Peyer's patch (tissue), 4 donors: ENCODE data around the gene ZFP1. TPM values are rescaled to one million over a fixed set of nuclear protein-coding genes. Genes with fewer than 3 reads are reported as not detected.
"Not testable (repeated sequence)": the region's sequence is repeated elsewhere in the genome, so short reads cannot be mapped to it uniquely, and the experiment has no call there.

Source experiments
- DNase-seq, 3 donors: peaks; one replicate each; pipeline ENCODE4 v3.0.0-alpha.2; 2017 to 2019
- H3K27ac ChIP-seq, 4 donors: fragments of 200-600 bp; sonication (generic); one replicate each; pipeline ENCODE4 v1.5.1; 2016 to 2019
- H3K27me3 ChIP-seq, 2 donors: fragments of 200-600 bp; sonication (generic); one replicate each; pipeline ENCODE4 v1.5.1; 2019
- H3K36me3 ChIP-seq, 3 donors: fragments of 200-600 bp; sonication (generic); one replicate each; pipeline ENCODE4 v1.5.1; 2016 to 2019
- H3K4me1 ChIP-seq, 4 donors: fragments of 200-600 bp; sonication (generic); one replicate each; pipeline ENCODE4 v1.5.1; 2016 to 2019
- H3K4me3 ChIP-seq, 4 donors: fragments of 200-600 bp; sonication (generic); 1 replicate in 3 of 4; 2 replicates in 1 of 4; pipeline ENCODE4 v1.5.1; 2016 to 2019; ENCODE audit warnings: mild to moderate bottlenecking in 1 of 4
- H3K9me3 ChIP-seq, 4 donors: fragments of 200-600 bp; sonication (generic); one replicate each; pipeline ENCODE4 v1.5.1; 2016 to 2019; ENCODE audit warnings: mild to moderate bottlenecking in 1 of 4
- CTCF ChIP-seq, 6 experiments: fragments of 450-650 bp in 4 of 6; fragments of 200-600 bp in 2 of 6; sonication (generic) in 1 of 6; IDR thresholded peaks; one replicate each; pipeline ENCODE4 v1.5.1; 2017 to 2019; ENCODE audit warnings: antibody characterized with exemption in 6 of 6, mild to moderate bottlenecking in 3 of 6, moderate library complexity in 1 of 6
- POLR2A ChIP-seq, 2 donors: fragments of 450-650 bp; IDR thresholded peaks; one replicate each; pipeline ENCODE4 v1.5.1; 2017; ENCODE audit warnings: antibody characterized with exemption in 2 of 2, mild to moderate bottlenecking in 2 of 2, moderate library complexity in 2 of 2
- total RNA-seq, 4 donors: library from RNA; depleted of rRNA; stranded (reverse); fragments of >200 nt; gene quantifications; one replicate each; pipeline ENCODE4 v1.1.0, GENCODE V29; 2016

Gene ZFP1
- total RNA-seq, 4 donors from 2014 or later = 2.6 to 6.1 (median 4.9) TPM

DNA sequence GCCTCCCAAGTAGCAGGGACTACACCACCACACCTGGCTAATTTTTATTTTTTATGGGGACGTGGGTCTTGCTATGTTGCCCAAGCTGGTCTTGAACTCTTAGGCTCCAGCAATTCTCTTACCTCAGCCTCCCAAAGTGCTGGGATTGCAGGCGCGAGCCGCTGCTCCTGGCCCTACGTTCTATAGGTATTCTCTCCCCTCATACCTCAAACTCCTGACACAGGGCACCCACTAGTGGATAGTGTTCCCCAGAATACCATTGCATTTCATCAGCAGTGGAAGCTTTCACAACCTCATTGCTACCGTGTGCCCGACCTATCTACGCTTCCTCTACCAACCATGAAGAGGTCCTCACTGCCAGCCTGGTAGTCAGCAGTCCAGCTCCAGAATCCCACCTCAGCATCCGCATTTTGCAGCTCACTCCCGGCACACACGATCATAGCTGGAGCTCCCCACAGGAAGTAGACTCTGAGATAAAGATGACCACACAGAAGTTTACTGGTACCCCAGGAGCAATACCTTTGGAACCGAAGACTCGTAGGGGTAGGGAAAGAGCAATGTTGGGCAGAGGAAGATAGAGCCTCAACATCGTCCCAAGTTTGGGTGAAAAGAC, 49.3 kb downstream of the ZFP1 start:
- Histone ChIP-seq H3K27ac (no peak overlapping the region), H3K4me3 (no peak overlapping the region), H3K36me3 (no peaks in the 10 kb centered on the region), H3K27me3 (no peaks in the 10 kb centered on the region), H3K4me1 (no peaks in the 10 kb centered on the region), H3K9me3 (no peaks in the 10 kb centered on the region)
- no peak for DNase-seq
- no peak for TF ChIP-seq POLR2A (IDR thresholded peaks at IDR 0.05)
- TF ChIP-seq CTCF (IDR thresholded peaks at IDR 0.05) = no peak

GRCh38 chr16:75198135-75198600, 49.8 kb downstream of the ZFP1 start:
- Histone ChIP-seq H3K27ac (no peak overlapping the region), H3K4me3 (no peak overlapping the region), H3K27me3 (no peaks in the 10 kb centered on the region), H3K4me1 (no peaks in the 10 kb centered on the region), H3K9me3 (no peaks in the 10 kb centered on the region), H3K36me3 (no peaks in the 10 kb centered on the region)
- no peak for DNase-seq
- no peak for TF ChIP-seq POLR2A (IDR thresholded peaks at IDR 0.05)

DNA sequence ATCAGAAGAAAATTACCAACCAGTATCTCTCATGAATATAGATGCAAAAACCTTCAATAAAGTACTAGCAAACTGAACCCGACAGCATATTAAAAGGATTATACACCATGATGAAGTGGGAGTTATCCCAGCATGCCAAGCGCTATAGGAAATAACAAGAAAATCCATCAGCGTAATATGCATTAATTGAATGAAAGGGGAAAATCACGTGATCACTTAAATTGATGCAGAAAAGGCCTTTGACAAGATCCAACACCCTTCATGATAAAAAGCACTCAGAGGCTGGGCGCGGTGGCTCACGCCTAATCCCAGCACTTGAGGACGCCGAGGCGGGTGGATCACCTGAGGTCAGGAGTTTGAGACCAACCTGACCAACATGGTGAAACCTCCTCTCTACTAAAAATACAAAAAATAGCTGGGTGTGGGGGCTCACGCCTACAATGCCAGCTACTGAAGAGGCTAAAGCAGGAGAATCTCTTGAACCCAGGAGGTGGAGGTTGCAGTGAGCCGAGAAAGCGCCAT, 53.8 kb downstream of the ZFP1 start:
- Histone ChIP-seq H3K27ac (no peak overlapping the region), H3K4me1 (no peaks in the 10 kb centered on the region), H3K4me3 (no peak overlapping the region), H3K27me3 (no peaks in the 10 kb centered on the region), H3K9me3 (no peaks in the 10 kb centered on the region), H3K36me3 (no peaks in the 10 kb centered on the region)
- TF ChIP-seq CTCF (IDR thresholded peaks at IDR 0.05) = no peak
- no peak for TF ChIP-seq POLR2A (IDR thresholded peaks at IDR 0.05)
- peak in 2 of 3 donors; percentile 13 to 26 for DNase-seq

DNA sequence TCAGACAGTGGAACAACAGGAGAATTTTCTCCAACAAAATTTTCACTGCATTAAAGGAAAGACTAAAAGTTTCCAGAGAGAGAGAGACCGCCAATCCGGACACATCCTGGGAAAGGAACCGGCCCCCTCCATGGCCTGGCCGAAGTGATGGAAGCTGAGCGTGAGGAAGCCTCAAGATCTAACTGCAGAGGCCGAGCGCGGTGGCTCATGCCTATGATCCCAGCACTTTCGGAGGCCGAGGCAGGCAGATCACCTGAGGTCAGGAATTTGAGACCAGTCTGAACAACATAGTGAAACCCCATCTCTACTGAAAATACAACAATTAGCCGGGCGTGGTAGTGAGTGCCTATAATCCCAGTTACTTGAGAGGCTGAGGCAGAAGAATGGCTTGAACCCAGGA, 54.8 kb downstream of the ZFP1 start:
- no peak for TF ChIP-seq CTCF (IDR thresholded peaks at IDR 0.05)
- no peak for TF ChIP-seq POLR2A (IDR thresholded peaks at IDR 0.05)
- Histone ChIP-seq H3K27me3 (no peaks in the 10 kb centered on the region), H3K27ac (no peak overlapping the region), H3K36me3 (no peaks in the 10 kb centered on the region), H3K4me3 (no peak overlapping the region), H3K9me3 (no peaks in the 10 kb centered on the region), H3K4me1 (no peaks in the 10 kb centered on the region)
- DNase-seq = peak in 1 of 3 donors; percentile 26

DNA sequence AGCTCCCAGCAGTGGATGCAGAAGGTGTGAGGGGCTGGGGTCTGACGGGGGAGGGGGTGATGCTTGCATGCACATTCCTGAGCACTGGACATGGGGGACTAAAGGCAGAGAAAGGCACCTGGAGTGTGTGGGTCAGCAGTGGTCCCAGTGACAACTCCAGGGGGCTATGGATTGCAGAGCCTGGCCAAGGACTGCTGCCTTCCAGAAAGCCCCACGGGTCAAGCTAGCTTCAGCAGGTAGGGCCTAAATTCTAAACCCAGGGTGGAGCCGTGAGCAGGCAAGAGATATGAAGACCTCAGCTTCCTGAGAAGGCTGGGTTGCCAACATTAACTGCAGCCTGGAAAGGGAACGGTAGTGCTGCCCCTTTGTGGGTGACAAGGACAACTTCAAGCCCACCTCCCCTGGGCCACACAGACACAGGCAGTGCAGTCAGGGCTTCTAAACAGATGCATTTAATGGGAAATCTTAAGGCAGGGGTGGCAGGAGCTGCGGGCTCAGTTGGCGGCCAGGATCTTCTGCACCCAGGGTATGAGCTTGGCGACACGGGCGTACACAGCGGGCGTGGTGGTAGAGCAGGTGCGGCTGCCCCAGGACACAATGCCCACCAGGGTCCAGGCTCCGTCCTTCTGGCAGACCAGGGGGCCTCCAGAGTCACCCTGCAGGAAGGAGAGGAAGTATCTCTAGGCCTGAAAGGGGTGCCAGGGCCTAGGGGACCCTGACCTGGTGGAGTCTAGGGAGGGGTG, 55.5 kb downstream of the ZFP1 start:
- peak in 1 of 3 donors; percentile 44 for DNase-seq
- H3K4me1 ChIP-seq = no peaks in the 10 kb centered on the region
- no peaks in the 10 kb centered on the region for H3K9me3 ChIP-seq
- H3K4me3 ChIP-seq = no peak overlapping the region
- TF ChIP-seq POLR2A (IDR thresholded peaks at IDR 0.05) (no peak), CTCF (IDR thresholded peaks at IDR 0.05) (no peak)
- H3K27ac ChIP-seq = no peak overlapping the region
- H3K36me3 ChIP-seq = no peaks in the 10 kb centered on the region
- no peaks in the 10 kb centered on the region for H3K27me3 ChIP-seq

DNA sequence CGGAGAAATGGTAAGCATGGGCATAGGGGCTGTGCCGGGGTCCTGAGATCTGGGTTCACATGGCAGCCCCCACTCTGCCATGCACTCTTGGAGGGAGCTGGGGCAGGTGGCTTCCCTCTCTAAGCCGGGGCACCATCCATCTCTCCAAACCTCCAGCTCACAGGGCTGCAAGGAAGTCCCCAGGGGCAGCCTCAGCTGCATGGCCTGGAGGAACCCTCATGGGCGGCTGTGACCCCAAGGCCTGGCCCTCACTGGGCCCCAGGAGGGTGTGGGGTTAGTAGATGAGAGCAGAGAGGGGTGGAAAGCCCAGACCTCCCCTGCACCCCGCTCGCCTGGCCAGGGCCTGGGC, 56.1 kb downstream of the ZFP1 start:
- peak in 1 of 3 donors; percentile 33 for DNase-seq
- H3K27me3 ChIP-seq = no peaks in the 10 kb centered on the region
- TF ChIP-seq POLR2A (IDR thresholded peaks at IDR 0.05) (no peak), CTCF (IDR thresholded peaks at IDR 0.05) (no peak)
- H3K36me3 ChIP-seq = no peaks in the 10 kb centered on the region
- H3K9me3 ChIP-seq = no peaks in the 10 kb centered on the region
- H3K4me3 ChIP-seq = no peak overlapping the region
- H3K4me1 ChIP-seq = no peaks in the 10 kb centered on the region
- H3K27ac ChIP-seq = no peak overlapping the region

GRCh38 chr16:75204905-75205304, 56.6 kb downstream of the ZFP1 start:
- not testable (repeated sequence) for H3K27me3 ChIP-seq, H3K27ac ChIP-seq, H3K4me1 ChIP-seq, DNase-seq, H3K36me3 ChIP-seq, H3K9me3 ChIP-seq, H3K4me3 ChIP-seq

- H3K27ac ChIP-seq, H3K4me3 ChIP-seq, H3K27me3 ChIP-seq, H3K4me1 ChIP-seq, DNase-seq, H3K9me3 ChIP-seq, H3K36me3 ChIP-seq: not testable (repeated sequence)
Observed at GRCh38 chr16:75205438-75205837, 57.1 kb downstream of the ZFP1 start.
